GM19238 (cell line): Measurements from ENCODE around the gene RBBP9.
"Not testable (repeated sequence)": the region's sequence is repeated elsewhere in the genome, so short reads cannot be mapped to it uniquely, and the experiment has no call there.

Experiments
- DNase-seq: peaks from one replicate; pipeline ENCODE4 v3.0.0; 2011; ENCODE audit warnings: low spot score; ENCODE audit not compliant: insufficient read length

Gene RBBP9

GRCh38 chr20:18496740-18497592, at the start of gene RBBP9:
TSS of gene RBBP9 (minus strand) at chr20:18497225. CDS start at chr20:18497167, 58 bp downstream.
- peak; percentile 71 for DNase-seq

GRCh38 chr20:18545566-18545965, 48.5 kb upstream of the RBBP9 start:
- DNase-seq = no peak

DNA sequence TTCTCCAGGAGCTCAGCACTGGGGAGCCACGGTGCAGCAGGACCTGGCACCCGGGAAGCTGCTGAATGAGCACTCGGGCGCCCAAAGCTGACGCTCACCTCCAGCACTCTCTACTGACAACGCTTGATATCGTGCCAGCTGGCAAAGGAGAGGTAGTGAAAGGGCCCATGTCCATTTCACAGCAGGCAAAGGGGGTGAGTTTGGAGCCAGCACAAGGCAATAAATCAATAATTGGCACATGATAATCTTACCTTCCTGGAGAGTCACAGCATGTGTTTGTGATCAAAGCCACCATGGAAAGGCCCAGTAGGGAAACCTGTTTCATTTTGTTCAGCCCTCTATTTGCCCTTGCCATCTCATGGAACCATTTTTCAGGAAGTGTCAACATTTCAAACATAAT, 46.9 kb upstream of the RBBP9 start:
- DNase-seq = no peak

GRCh38 chr20:18543216-18543615, 46.2 kb upstream of the RBBP9 start:
- no peak for DNase-seq

DNA sequence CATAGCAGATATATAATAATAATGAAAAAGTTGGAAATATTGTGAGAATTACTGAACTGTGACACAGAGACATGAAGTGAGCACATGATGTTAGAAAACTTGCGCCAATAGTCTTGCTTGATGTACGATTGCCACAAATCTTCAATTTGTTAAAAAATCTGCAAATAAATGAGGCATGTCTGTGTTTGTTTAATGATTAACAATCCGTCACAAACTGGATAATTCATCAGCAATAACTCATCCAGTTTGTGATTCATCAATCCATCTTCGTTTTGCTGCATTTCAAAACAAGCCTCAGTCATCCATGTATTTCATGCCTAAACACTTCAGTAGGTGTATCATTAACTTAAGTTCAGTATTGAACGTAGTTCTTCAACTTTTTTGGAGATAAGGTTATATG, 44.7 kb upstream of the RBBP9 start:
- DNase-seq = no peak

GRCh38 chr20:18537651-18538050, 40.6 kb upstream of the RBBP9 start:
- no peak for DNase-seq

DNA sequence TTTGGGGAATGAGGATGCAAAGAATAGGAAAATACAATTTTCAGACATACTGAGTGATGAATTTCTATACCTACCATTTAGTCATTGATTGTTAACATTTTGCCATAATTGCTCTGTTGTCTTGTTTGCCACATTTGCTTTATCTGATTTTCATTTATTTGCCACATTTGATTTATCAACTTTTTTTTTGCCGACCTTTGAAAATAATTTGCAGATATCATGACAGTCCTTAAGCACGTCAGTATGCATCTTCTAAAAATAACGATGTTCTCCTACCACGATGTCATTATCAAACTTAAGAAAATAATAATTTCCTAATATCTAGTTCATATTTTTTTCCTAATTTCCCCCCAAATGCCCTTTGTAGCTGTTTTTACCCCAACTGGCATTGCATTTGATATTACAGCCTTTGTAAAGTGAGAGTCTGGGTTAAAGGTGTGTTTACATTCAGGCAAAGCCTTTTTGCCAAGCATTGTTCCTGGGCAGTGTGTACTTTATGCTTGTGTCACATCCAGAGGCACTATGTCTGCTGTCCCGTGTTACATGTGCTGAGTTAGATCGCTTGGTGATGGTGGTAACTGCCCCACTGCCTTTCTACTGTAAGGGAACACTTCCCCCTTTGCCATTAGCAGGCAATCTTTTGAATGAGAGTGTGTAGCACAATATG, 37.1 kb upstream of the RBBP9 start:
- DNase-seq = no peak

GRCh38 chr20:18533491-18533890, 36.5 kb upstream of the RBBP9 start:
- DNase-seq = no peak

DNA sequence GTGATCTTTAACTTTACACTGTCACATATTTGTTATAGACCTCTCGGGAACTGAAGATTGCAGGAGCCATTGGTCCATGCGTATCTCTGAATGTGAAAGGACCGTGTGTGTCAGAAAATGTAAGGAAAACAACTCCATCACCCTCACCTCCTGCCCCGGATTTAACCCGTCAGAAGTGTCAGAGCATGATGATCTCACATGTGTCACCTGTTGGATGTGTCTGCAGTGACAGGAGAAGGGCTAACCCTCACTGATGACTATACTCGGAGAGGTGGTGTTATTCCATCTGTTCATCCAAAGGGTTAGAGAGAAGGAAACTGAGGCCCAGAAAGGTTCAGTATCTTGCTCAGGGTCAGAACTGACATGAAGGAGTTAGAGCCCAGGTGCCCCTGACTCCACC, 35.6 kb upstream of the RBBP9 start:
- DNase-seq = no peak

- DNase-seq = no peak
These were observed 32.0 kb upstream of the RBBP9 start for GRCh38 chr20:18529041-18529440.

DNA sequence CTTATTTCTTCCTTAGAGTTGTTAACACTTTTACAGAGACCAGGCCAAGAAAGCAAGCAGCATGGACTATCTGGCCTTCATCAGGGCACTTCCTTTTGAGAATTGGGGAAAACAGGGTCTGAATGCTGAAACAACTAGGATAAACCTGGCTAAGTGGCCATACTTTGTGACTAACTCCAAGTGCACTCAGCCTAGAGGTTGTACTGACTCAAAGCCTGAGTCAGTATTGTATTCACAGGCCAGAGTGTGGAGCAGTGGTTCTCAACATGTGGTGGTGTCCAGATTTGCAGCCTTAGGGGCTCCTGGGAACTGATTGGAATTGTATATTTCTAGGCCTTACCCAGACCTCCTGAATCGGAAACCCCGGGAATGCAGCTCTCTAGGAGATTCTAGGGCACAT, 30.8 kb upstream of the RBBP9 start:
- DNase-seq = no peak

GRCh38 chr20:18527339-18527738, 30.3 kb upstream of the RBBP9 start:
- no peak for DNase-seq

- not testable (repeated sequence) for DNase-seq
These were observed 29.7 kb upstream of the RBBP9 start for GRCh38 chr20:18526761-18527160.

DNA sequence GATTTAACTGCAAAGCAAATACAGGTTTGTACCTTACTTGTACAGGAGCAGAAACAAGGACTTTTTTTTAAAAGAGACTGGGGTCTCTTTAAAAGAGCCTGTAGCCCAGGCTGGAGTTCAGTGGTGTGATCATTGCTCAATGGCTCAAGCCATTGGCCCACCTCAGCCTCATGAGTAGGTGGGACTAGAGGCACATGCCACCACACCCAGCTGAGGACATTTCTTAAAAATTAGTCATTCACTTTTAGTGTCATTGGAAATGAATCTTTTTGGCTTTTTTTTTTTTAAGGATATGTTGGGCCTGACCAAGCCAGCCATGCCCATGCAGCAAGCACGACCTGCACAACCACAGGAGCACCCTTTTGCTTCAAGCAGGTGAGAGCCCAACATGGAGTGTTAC, 27.6 kb upstream of the RBBP9 start:
- DNase-seq = no peak

GRCh38 chr20:18523066-18523465, 26.0 kb upstream of the RBBP9 start:
- no peak for DNase-seq

DNA sequence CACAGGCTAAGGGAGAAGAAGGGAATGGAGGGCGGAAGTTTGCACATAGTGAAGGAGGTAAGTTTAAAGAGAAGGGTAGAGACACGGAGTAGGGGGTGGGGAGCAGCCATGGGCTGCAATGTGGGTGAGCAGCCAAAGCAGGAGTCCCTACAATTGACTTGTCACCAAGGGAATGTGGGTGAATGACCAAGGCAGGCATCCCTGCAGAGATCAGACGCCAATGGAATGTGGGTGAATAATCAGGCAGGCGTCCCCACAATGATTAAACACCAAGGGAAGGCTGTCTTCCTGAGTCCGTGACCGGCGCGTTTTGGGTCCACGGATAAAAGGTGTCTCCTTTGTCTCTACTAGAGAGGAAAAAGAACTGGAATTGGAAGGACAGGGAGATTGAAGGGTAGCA, 25.0 kb upstream of the RBBP9 start:
- DNase-seq = not testable (repeated sequence)

DNA sequence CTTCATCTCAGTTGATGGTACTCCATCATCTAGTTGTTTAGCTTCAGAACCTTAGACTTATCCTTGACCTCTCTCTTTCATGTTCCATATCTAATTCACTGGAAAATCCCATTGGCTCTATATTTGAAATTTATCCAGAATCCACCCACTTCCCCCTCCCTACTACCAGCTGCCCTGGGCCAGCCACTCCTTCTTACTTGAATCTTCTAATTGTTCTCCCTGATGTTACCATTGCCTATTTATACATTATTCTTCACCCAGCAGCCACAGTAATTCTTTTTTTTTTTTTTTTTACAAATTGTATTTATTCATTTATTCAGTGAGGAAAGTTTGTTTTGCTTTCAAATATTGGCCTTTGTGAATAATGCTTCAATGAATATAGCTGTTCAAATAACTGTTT, 18.9 kb upstream of the RBBP9 start:
- no peak for DNase-seq

DNA sequence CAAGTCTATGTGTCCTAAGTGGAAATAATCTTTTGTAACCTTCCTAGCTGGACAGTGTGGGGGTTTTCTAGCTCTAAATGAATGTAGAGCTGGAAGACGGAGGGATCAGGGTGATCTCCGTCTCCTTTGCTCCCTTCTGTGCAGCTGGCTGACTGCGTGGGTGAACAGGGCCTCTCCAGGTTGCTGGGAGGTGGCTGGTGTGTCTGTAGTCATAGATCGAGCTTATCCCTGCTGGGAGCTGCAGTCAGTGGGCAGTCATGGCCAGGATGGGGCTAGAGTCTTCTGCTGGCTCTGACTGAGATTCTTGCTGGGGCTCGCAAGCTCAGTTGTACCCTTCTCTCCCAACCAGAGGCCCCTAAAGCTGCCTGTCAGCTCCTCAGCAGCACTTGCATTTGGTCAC, 17.1 kb upstream of the RBBP9 start:
- DNase-seq = no peak

GRCh38 chr20:18513208-18513607, 16.2 kb upstream of the RBBP9 start:
- DNase-seq = no peak

GRCh38 chr20:18511571-18511970, 14.5 kb upstream of the RBBP9 start:
- DNase-seq = no peak

GRCh38 chr20:18507218-18508191, 10.5 kb upstream of the RBBP9 start, which contains the start of gene SEC23B:
TSS of gene SEC23B (plus strand) at chr20:18507940. CDS start at chr20:18510836, 2,896 bp downstream.
- DNase-seq = peak; percentile 88

- DNase-seq = no peak
These were observed 9.7 kb upstream of the RBBP9 start for GRCh38 chr20:18506744-18507143.
